DND-41 (cell line): ENCODE results near the gene A2ML1.

Source experiments
- CTCF ChIP-seq: IDR thresholded peaks from 2 replicates; pipeline ENCODE4 v1.5.1; 2012; ENCODE audit warnings: borderline replicate concordance, low read length, moderate library complexity, mild to moderate bottlenecking; ENCODE audit not compliant: poor library complexity, severe bottlenecking; ENCODE audit errors: extremely low read depth
- EZH2 ChIP-seq: IDR thresholded peaks from 3 replicates; pipeline ENCODE4 v1.6.1; 2012; ENCODE audit warnings: borderline replicate concordance, low read depth, mild to moderate bottlenecking, moderate library complexity, low read length, inconsistent platforms; ENCODE audit not compliant: severe bottlenecking

- TF ChIP-seq CTCF (no peak), EZH2 (no peak)
Measured at GRCh38 chr12:8849876-8850275, 27.5 kb downstream of the A2ML1 start.
